ENCODE results near the gene CHD5. TPM values are rescaled to one million over a fixed set of nuclear protein-coding genes. Genes with fewer than 3 reads are reported as not detected.

The CHD5 gene
- total and polyA plus RNA-seq, 2 of the 13 experiments (the other 11 are each of a cell fraction or from before 2014, with no cell fraction given): 0.02 to 0.21 TPM

DNA sequence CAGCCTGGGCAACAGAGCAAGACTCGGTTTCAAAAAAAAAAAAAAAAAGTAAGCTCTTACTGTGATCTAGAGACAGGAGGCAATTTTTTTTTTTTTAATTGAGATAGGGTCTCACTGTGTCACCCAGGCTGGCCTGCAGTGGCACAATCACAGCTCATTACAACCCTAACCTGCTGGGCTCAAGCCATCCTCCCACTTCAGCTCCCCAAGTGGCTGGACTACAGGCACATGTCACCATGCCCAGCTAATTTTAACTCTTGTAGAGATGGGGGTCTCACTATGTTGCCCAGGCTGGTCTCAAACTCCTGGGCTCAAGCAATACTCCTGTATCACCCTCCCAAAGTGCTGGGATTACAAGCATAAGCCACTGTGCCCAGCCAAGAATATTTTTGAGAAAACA is 11.8 kb upstream of the CHD5 start:
- Histone ChIP-seq H3K36me3 (replicated peaks in 1 of 2; ENCODE audit: control insufficient read depth in 1 of 2, insufficient read depth in 2 of 2, low read length in 2 of 2) (peaks cover 32 to 78% of the 10 kb centered on the region in 2 experiments), H3K4me2 (ENCODE audit: low read depth, low read length) (no peak overlapping the region), H4K20me1 (ENCODE audit: insufficient read depth, low read length) (peaks cover 30% of the 10 kb centered on the region), H3K9me3 (ENCODE audit: low read length) (no peaks in the 10 kb centered on the region), H3K9ac (ENCODE audit: insufficient read depth, low read depth, low read length) (no peak overlapping the region), H3K4me1 (ENCODE audit: insufficient read depth, low read length) (peaks cover 38% of the 10 kb centered on the region), H3K4me3 (replicated peaks in 1 of 3; ENCODE audit: insufficient read depth in 1 of 3, low read depth in 2 of 3, low read length in 3 of 3) (no peak overlapping the region), H3K27me3 (ENCODE audit: control insufficient read depth in 1 of 2, insufficient read depth in 2 of 2, low read length in 2 of 2) (no peaks in the 10 kb centered on the region), H3K79me2 (ENCODE audit: insufficient read depth, low read length) (peaks cover 56% of the 10 kb centered on the region), H3K27ac (ENCODE audit: extremely low read length, insufficient read depth, low read length) (no peak overlapping the region), H2AFZ (ENCODE audit: low read length) (no peak overlapping the region)
- no TSS peak for BruUV-seq (replicated peaks)
- POLR2A ChIA-PET: no interaction called here
- in situ Hi-C loops (cut with HindIII; ENCODE audit: extremely low pct_ligation_motif_present, low pct_unique_long_range_greater_than_20kb) (no loop called here), intact Hi-C loops (cut with micrococcal nuclease; ENCODE audit: unreplicated experiment) (no loop called here)
- WGBS (ENCODE audit: low lambda C conversion rate): 93% methylated on average over 1 of the region's 1 CpG
- no peak for ATAC-seq
- DNase-seq (ENCODE audit: low spot score): no peak
- TF ChIP-seq ZFP37 (CRISPR knock-in tag; IDR thresholded peaks at IDR 0.05; ENCODE audit: borderline replicate concordance) (no peak), POLR2G (IDR thresholded peaks at IDR 0.05; ENCODE audit: low read depth, low read length) (no peak), NFRKB (IDR thresholded peaks at IDR 0.05) (no peak), SP1 (IDR thresholded peaks at IDR 0.05) (no peak), SP1 (CRISPR knock-in tag; IDR thresholded peaks at IDR 0.05) (no peak), MZF1 (CRISPR knock-in tag; IDR thresholded peaks at IDR 0.05; ENCODE audit: borderline replicate concordance) (no peak), TRIM24 (CRISPR knock-in tag; IDR thresholded peaks at IDR 0.05) (no peak), THYN1 (CRISPR knock-in tag; IDR thresholded peaks at IDR 0.05; ENCODE audit: borderline replicate concordance, low read depth) (no peak), MXI1 (IDR thresholded peaks at IDR 0.05; ENCODE audit: borderline replicate concordance, low read depth, low read length) (no peak), ZNF124 (CRISPR knock-in tag; IDR thresholded peaks at IDR 0.05) (no peak), NCOA1 (CRISPR knock-in tag; IDR thresholded peaks at IDR 0.05) (no peak), BORCS8-MEF2B (CRISPR knock-in tag; IDR thresholded peaks at IDR 0.05) (no peak), HNF4A (CRISPR knock-in tag; IDR thresholded peaks at IDR 0.05) (no peak), ZNF256 (CRISPR knock-in tag; conservative IDR thresholded peaks at IDR 0.05) (no peak), FOXJ3 (CRISPR knock-in tag; IDR thresholded peaks at IDR 0.05; ENCODE audit: borderline replicate concordance) (no peak)
- TF ChIP-seq, protein P1, sequence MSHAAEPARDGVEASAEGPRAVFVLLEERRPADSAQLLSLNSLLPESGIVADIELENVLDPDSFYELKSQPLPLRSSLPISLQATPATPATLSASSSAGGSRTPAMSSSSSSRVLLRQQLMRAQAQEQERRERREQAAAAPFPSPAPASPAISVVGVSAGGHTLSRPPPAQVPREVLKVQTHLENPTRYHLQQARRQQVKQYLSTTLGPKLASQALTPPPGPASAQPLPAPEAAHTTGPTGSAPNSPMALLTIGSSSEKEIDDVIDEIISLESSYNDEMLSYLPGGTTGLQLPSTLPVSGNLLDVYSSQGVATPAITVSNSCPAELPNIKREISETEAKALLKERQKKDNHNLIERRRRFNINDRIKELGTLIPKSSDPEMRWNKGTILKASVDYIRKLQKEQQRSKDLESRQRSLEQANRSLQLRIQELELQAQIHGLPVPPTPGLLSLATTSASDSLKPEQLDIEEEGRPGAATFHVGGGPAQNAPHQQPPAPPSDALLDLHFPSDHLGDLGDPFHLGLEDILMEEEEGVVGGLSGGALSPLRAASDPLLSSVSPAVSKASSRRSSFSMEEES (CRISPR knock-in tag; IDR thresholded peaks at IDR 0.05): no peak
- TF ChIP-seq, protein P2, sequence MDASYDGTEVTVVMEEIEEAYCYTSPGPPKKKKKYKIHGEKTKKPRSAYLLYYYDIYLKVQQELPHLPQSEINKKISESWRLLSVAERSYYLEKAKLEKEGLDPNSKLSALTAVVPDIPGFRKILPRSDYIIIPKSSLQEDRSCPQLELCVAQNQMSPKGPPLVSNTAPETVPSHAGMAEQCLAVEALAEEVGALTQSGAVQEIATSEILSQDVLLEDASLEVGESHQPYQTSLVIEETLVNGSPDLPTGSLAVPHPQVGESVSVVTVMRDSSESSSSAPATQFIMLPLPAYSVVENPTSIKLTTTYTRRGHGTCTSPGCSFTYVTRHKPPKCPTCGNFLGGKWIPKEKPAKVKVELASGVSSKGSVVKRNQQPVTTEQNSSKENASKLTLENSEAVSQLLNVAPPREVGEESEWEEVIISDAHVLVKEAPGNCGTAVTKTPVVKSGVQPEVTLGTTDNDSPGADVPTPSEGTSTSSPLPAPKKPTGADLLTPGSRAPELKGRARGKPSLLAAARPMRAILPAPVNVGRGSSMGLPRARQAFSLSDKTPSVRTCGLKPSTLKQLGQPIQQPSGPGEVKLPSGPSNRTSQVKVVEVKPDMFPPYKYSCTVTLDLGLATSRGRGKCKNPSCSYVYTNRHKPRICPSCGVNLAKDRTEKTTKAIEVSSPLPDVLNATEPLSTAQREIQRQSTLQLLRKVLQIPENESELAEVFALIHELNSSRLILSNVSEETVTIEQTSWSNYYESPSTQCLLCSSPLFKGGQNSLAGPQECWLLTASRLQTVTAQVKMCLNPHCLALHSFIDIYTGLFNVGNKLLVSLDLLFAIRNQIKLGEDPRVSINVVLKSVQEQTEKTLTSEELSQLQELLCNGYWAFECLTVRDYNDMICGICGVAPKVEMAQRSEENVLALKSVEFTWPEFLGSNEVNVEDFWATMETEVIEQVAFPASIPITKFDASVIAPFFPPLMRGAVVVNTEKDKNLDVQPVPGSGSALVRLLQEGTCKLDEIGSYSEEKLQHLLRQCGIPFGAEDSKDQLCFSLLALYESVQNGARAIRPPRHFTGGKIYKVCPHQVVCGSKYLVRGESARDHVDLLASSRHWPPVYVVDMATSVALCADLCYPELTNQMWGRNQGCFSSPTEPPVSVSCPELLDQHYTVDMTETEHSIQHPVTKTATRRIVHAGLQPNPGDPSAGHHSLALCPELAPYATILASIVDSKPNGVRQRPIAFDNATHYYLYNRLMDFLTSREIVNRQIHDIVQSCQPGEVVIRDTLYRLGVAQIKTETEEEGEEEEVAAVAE (CRISPR knock-in tag; IDR thresholded peaks at IDR 0.05; ENCODE audit: borderline replicate concordance): no peak
- no peak for FAIRE-seq
- CTCF ChIA-PET (ENCODE audit: low intra/inter-chr PET ratio, low total read pairs): no interaction called here

Data from HepG2 (cell line).